Psoas muscle (tissue), 8 donors: Measurements from ENCODE around the gene VSTM4. TPM values are rescaled to one million over a fixed set of nuclear protein-coding genes. Genes with fewer than 3 reads are reported as not detected.

Experiments
- ATAC-seq, 4 donors: fragments of 200-7000 bp; cut with Tn5 transposase; one replicate each; pipeline ENCODE4 v1.9.1; 2020; ENCODE audit warnings: moderate library complexity in 3 of 4, mild to moderate bottlenecking in 2 of 4
- DNase-seq, 2 donors: peaks; one replicate each; pipeline ENCODE4 v3.0.0-alpha.2; 2020
- H3K27ac ChIP-seq: fragments of 200-600 bp; one replicate; pipeline ENCODE4 v1.8.0; 2022
- H3K27me3 ChIP-seq, 3 donors: fragments of 200-600 bp in 1 of 3; one replicate each; pipeline versions ENCODE4 v1.6.1 to v1.8.0; 2013 to 2022; ENCODE audit warnings: low read length in 2 of 3, mild to moderate bottlenecking in 2 of 3, moderate library complexity in 1 of 3; ENCODE audit not compliant: insufficient read depth in 3 of 3
- H3K36me3 ChIP-seq, 2 donors: fragments of 200-600 bp in 1 of 2; one replicate each; pipeline versions ENCODE4 v1.6.1 to v1.8.0; 2013 to 2022; ENCODE audit warnings: low read depth in 1 of 2, mild to moderate bottlenecking in 1 of 2, moderate library complexity in 1 of 2; ENCODE audit not compliant: insufficient read depth in 1 of 2
- H3K4me1 ChIP-seq: fragments of 200-600 bp; one replicate; pipeline ENCODE4 v1.8.0; 2022
- H3K4me3 ChIP-seq: fragments of 200-600 bp; one replicate; pipeline ENCODE4 v1.8.0; 2022; ENCODE audit warnings: mild to moderate bottlenecking
- H3K9me3 ChIP-seq: fragments of 200-600 bp; one replicate; pipeline ENCODE4 v1.8.0; 2022
- WGBS, 3 donors: extraction: QIAGEN DNeasy Blood & Tissue Kit; methylation state at CpG; one replicate each; pipeline versions ENCODE4 v1.1.6 to v1.1.7; 2013; 5-methylcytosine and 5-hydroxymethylcytosine counted together
- intact Hi-C, 2 donors: fragments of 100-400 bp; cut with DNase I; formaldehyde crosslinking; loops; one replicate each; pipeline versions ENCODE4 v1.11.0 to v1.14.2; 2022
- polyA plus RNA-seq, 3 donors: library from polyadenylated mRNA; stranded (reverse); fragments of 200-250 nt; gene quantifications; one replicate each; pipeline ENCODE4 v1.2.3, GENCODE V29; 2013
- total RNA-seq, 4 donors: library from RNA; stranded (reverse); fragmentation: NEBNext Ultra II Directional in 2 of 4; extraction: Animal tissue kit (Norgen Biotek cat#: 25700) in 2 of 4; gene quantifications; one replicate each; pipeline versions ENCODE4 v1.2.1 to v1.2.4, GENCODE V29; 2021 to 2023
- TF ChIP-seq, protein P1 (sequence below): fragments of 200-600 bp; IDR thresholded peaks from one replicate; pipeline ENCODE4 v1.8.0; 2022; ENCODE audit warnings: antibody characterized with exemption
- donor health status: healthy with polysubstance abuse.
- donor health status: DM: no; HTN: no; CAD: no; lungs with moderate emphysema.
- donor health status: Bipolar disorder and iron deficiency.
- donor health status: healthy.
- donor health status: DM: yes; HTN: yes; CAD: no.
- donor health status: DM: no; HTN: no; CAD: no.
- donor health status: DM: no; HTN: no; CAD: no.
- donor health status: DM: yes; HTN: yes; CAD: no.

The VSTM4 gene
- total and polyA plus RNA-seq, 7 donors = 1.0 to 4.4 (median 1.8) TPM

DNA sequence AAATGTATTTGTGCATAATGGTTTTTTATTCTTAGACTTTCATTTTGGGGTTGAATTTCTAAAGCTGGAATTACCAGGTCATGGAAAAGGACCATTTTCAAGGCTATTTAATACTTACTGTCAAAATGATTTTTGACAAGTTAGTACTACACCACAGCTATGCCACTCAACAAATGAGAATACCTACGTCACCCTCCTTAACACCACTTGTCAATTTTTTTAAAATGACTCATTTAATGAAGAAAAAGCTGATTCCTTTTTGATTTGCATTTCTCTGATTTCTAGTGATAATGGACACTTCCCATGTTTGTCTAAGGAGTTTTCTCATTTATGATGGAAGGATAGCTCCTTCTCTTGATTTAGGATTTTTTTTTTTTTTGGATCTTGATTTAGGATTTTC lies 63.3 kb downstream of the VSTM4 start:
- H3K9me3 ChIP-seq = no peaks in the 10 kb centered on the region
- 92 to 96% (median 92%) methylated on average over 1 of the region's 1 CpG for WGBS, 3 donors
- DNase-seq = no peak
- H3K36me3 ChIP-seq = no peaks in the 10 kb centered on the region
- H3K4me3 ChIP-seq = no peak overlapping the region
- H3K4me1 ChIP-seq = no peaks in the 10 kb centered on the region
- TF ChIP-seq, protein P1, sequence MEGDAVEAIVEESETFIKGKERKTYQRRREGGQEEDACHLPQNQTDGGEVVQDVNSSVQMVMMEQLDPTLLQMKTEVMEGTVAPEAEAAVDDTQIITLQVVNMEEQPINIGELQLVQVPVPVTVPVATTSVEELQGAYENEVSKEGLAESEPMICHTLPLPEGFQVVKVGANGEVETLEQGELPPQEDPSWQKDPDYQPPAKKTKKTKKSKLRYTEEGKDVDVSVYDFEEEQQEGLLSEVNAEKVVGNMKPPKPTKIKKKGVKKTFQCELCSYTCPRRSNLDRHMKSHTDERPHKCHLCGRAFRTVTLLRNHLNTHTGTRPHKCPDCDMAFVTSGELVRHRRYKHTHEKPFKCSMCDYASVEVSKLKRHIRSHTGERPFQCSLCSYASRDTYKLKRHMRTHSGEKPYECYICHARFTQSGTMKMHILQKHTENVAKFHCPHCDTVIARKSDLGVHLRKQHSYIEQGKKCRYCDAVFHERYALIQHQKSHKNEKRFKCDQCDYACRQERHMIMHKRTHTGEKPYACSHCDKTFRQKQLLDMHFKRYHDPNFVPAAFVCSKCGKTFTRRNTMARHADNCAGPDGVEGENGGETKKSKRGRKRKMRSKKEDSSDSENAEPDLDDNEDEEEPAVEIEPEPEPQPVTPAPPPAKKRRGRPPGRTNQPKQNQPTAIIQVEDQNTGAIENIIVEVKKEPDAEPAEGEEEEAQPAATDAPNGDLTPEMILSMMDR = no peak
- intact Hi-C loops = no loop called here
- H3K27ac ChIP-seq = no peak overlapping the region
- no peaks in the 10 kb centered on the region for H3K27me3 ChIP-seq
- no peak for ATAC-seq

DNA sequence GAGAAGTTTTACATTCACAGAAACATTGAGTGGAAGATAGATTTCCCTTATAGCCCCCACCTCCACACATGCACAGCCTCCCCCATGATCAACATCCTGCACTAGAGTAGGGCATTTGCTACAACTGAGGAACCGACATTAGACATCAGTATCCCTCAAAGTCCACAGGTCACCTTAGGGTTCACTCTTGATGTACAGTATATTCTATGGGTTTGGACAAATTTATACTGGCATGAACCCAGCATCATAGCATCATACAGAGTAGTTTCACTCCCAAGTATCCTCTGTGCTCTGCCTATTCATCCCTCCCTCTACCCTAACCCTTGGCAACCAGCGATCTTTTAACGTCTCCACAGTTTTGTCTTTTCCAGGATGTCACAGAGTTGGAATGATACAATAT lies 64.4 kb downstream of the VSTM4 start:
- WGBS, 3 donors = 77 to 88% (median 80%) methylated on average over 3 of the region's 3 CpGs
- Histone ChIP-seq H3K27ac (no peak overlapping the region), H3K9me3 (no peaks in the 10 kb centered on the region), H3K36me3 (no peaks in the 10 kb centered on the region), H3K4me1 (no peaks in the 10 kb centered on the region), H3K27me3 (no peaks in the 10 kb centered on the region), H3K4me3 (no peak overlapping the region)
- no peak for DNase-seq
- ATAC-seq = no peak
- intact Hi-C loops = no loop called here
- TF ChIP-seq, protein P1 = no peak

DNA sequence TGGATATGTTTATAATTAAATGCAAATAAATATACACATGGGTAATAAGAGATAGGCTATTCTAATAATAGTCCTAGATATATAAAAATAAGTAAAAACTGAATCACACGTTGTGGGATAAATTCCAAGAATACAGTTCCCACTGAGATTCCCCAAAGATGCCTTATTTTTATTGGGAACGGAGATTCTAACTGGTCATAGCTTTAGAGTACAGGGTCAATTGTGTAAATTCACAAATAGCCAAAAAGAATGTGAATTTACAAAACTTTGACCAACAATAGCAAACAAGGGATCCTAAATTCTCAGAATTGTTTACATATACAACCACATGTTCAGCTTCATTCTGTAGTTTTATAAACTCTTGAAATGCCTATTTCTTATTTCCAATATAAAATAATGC lies 65.0 kb downstream of the VSTM4 start:
- ATAC-seq (no peak), DNase-seq (no peak)
- Histone ChIP-seq H3K27me3 (no peaks in the 10 kb centered on the region), H3K36me3 (no peaks in the 10 kb centered on the region), H3K4me1 (no peaks in the 10 kb centered on the region), H3K27ac (no peak overlapping the region), H3K4me3 (no peak overlapping the region), H3K9me3 (no peaks in the 10 kb centered on the region)
- intact Hi-C loops = no loop called here
- 64 to 66% (median 65%) methylated on average over 2 of the region's 2 CpGs for WGBS, 3 donors
- TF ChIP-seq, protein P1 = no peak

DNA sequence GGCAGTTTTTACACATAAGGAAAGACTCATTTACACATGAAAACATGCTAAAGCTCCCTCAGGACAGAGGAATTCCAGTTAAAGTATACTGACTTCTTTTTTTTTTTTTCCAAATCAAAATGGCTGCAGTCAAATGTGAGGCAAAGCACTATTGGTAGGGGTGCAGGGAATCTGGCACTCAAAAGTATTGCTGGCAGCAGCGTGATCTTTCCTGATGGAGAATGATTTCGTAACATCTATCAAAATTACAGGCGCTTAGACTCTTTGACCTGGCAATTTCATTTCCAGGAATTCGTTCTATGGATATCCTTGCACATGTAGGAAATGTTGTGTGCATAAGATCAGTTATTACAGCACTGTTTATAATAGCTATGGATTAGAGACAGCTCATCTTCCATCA lies 65.7 kb downstream of the VSTM4 start:
- intact Hi-C loops = no loop called here
- ATAC-seq = no peak
- TF ChIP-seq, protein P1 = no peak

DNA sequence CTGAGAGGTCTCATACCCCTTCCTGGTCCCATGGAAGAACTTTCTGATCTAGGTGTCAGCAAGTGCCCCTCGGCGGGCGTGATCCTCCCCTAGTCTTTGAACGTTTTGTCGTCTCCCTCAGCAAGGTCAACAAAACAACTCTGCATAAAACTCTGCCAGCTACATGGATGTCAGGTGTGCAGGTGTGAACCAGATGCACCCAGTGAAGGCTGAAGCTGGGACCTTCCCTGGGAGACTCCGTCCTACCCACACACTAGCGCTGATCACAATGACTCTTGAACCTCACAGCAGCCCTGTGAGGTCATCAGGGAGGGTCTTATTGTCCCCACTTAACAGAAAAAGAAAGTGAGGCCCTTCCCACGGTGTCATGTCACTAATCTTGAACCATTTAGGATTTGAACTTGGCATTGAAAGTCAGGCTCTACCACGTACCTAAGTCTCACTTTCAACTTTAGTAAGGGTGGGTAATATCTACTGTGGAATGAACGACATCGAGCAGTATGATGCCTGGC lies 68.1 kb downstream of the VSTM4 start:
- Histone ChIP-seq H3K4me3 (no peak overlapping the region), H3K36me3 (no peaks in the 10 kb centered on the region), H3K4me1 (no peaks in the 10 kb centered on the region), H3K27ac (no peak overlapping the region), H3K27me3 (no peaks in the 10 kb centered on the region), H3K9me3 (no peaks in the 10 kb centered on the region)
- ATAC-seq (no peak), DNase-seq (no peak)
- TF ChIP-seq, protein P1 = no peak
- intact Hi-C loops = no loop called here
- 94 to 96% (median 95%) methylated on average over 11 of the region's 11 CpGs for WGBS, 3 donors

More for the DNA sequence above, 65.7 kb downstream of the VSTM4 start:
- Histone ChIP-seq H3K4me3 (no peak overlapping the region), H3K36me3 (no peaks in the 10 kb centered on the region), H3K27me3 (no peaks in the 10 kb centered on the region), H3K9me3 (no peaks in the 10 kb centered on the region), H3K4me1 (no peaks in the 10 kb centered on the region), H3K27ac (no peak overlapping the region)
- no peak for DNase-seq
- WGBS, 3 donors = 76 to 84% (median 82%) methylated on average over 4 of the region's 4 CpGs
